ENCODE data around the gene MYH1.
"Not testable (repeated sequence)": the region's sequence is repeated elsewhere in the genome, so short reads cannot be mapped to it uniquely, and the experiment has no call there.

MYH1 gene

GRCh38 chr17:10518271-10519037, at the start of gene MYH1:
MYH1 (minus strand) TSS chr17:10518542; CDS start chr17:10516642, 1,900 bp downstream.
- no peak for DNase-seq

DNA sequence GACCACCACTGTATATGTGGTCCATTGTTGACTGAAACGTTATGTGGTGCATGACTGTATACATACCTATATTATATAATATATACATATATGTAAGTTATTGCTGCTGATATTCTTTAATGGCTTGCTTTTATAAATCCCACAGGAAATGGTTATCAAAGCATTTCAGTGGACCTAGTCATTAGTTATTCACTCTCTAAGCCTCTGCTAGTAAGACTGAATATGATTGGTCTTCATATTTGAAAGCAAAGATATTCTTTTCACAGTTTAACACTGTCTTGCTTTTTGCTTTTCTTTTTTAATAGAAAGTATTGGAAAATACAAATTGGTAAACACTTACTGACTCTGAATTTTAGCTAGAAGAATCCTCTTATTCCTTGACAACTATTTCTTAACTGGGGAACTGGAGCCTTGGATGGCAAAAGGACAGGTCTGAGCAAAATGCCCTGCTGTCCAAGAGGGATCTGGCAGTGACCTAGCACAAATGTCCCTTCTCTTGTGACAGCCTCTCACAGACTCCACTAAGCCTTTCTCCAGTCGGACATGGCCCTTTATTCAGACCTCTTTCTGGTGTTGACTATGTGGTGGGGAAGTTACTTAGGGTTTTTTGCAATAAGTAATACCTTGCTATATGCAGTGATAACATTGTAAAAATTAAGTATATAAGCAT, 45.8 kb upstream of the MYH1 start:
- no peak for DNase-seq

DNA sequence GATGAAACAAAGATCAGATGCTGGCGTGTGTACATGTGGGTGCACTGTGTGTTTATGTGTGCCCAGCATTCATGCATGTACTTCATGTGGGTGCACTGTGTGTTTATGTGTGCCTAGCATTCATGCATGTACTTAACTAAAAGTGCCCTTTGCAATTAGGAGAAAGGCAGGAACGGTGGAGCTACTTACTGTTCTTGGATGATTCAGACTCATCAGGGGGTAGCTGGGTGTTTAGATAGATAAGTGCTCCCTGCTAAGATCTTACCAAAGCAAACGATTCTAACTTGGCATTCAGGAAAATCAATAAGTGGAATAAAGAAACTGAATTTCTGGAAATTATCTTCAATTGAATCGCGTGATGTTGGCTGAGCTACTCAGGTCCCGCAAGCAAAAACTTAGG, 39.7 kb upstream of the MYH1 start:
- no peak for DNase-seq

DNA sequence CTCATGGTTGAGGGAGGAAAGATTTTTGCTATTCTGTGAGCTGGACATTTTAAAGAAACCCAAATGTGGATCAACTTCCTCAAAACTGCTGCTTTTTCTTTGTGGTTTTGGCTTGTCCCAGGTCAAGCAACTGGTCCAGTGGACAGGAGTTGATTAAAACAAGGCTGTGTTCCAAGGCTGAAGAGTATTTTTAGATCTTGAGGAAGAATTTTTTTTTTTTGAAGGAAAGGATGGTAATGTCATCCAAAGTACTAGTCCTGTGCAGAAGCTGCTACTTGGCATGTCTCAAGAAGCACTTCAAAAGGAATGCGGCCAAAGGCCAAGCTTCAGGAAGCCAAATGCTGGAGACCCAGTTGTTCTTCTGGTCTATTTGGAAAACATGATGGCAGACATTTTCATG, 39.1 kb upstream of the MYH1 start:
- DNase-seq, result no peak

GRCh38 chr17:10556301-10557005, 38.1 kb upstream of the MYH1 start:
- DNase-seq, result no peak

GRCh38 chr17:10550014-10550413, 31.7 kb upstream of the MYH1 start:
- no peak for DNase-seq

- DNase-seq, result no peak
These were observed 30.9 kb upstream of the MYH1 start, which contains the start of gene MYH2 for GRCh38 chr17:10549096-10549842. MYH2 (minus strand) TSS chr17:10549658; CDS start chr17:10547920, 1,738 bp downstream.

- DNase-seq, result no peak
These were observed 29.0 kb upstream of the MYH1 start for GRCh38 chr17:10547351-10547750.

DNA sequence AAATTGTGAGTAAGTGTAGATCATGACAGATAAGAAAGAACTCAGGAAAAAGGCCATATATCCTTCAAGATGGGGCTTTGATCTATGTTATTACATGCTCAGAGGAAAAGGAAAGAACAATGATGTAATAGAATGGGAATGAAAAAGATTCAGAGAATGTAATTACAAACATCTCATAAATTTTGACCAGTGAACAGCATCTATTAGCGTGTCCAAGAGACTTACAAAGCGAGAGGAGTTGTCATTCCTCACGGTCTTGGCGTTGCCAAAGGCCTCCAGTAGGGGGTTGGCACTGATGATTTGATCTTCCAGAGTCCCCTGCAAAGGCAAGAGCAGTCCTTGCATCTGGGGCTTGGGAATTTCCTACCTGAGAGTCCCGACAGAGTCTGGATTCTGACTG, 25.1 kb upstream of the MYH1 start:
- not testable (repeated sequence) for DNase-seq

DNA sequence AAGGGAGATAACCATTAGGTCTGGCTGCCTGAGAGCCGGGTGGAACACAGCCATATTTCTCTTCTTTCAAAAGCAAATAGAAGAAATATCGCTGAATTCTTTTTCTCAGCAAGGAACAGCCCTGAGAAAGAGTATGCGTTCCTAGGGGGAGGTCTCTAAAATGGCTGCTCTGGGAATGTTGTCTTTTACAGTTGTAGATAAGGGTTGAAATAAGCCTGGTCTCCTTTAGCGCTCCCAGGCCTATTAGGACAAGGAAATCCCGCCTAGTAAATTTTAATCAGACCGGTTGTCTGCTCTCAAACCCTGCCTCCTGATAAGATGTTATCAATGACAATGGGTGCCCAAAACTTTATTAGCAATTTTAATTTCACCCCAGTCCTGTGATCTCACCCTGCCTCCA, 22.8 kb upstream of the MYH1 start:
- DNase-seq, result not testable (repeated sequence)

GRCh38 chr17:10532026-10532425, 13.7 kb upstream of the MYH1 start:
- no peak for DNase-seq

DNA sequence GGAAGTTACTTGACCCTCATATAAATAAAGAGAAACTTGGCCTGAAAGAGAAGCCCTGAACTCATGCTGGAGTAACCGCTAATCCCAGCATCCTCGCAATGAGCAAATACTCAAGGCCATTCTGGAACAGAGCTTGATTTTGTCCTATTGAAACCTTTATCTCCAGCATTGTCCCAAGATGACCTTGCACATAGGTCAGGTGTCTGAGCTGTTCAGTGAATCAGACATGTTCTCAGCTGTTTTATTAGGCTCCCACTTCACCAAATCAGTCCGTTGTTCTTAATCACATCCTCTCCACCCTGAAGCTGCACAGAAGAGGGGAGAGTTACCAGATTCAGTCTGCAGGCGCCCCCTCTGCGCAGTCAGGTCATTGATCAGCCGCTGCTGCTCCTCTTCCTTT, 9.1 kb upstream of the MYH1 start:
- no peak for DNase-seq

DNA sequence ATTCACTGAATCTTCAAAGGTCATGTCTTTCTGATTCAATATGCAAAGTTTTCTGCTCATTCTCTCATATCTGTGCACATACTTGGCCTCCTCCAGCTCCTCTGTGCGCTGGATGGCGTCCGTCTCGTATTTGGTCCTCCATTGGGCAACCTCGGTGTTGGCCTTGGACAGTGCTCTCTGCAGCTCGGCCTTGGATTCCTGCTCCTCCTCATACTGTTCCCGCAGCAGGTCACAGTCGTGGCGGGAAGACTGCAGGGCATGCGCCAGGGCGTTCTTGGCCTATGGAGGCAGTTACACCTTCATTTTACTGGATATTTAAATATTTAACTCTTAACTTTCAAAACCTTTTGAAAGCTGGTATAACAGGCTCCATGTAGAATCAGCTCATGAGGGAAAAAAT, 8.2 kb upstream of the MYH1 start:
- no peak for DNase-seq

- DNase-seq, result no peak
These were observed 4.7 kb upstream of the MYH1 start for GRCh38 chr17:10523064-10523463.

- no peak for DNase-seq
These were observed 3.6 kb upstream of the MYH1 start for GRCh38 chr17:10521949-10522348.

- DNase-seq, result no peak
These were observed 1.7 kb downstream of the MYH1 start for GRCh38 chr17:10516638-10517037.

- DNase-seq, result no peak
These were observed 2.3 kb downstream of the MYH1 start for GRCh38 chr17:10516065-10516464.

- DNase-seq, result no peak
These were observed 4.9 kb downstream of the MYH1 start for GRCh38 chr17:10513299-10514067.

- no peak for DNase-seq
These were observed 5.5 kb downstream of the MYH1 start for GRCh38 chr17:10512856-10513255.

DNA sequence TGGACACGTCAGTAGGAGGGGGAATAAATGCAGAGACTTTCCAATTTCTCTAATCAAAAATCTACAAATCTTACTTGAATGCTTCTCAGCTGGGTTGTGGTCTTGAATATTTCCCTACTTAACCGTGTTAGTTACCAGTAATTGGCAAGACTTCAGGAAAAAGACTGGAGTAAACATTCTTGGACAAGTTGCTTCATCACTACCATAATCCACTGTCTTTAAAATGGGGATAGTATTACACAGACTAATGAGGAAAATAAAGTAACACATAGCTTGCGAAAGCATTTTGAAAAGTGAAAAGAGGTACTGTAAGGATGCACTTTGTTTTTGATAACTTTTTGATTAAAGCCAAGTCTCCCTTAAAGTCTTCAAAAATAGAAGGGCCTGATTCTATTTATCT, 18.4 kb downstream of the MYH1 start:
- no peak for DNase-seq

DNA sequence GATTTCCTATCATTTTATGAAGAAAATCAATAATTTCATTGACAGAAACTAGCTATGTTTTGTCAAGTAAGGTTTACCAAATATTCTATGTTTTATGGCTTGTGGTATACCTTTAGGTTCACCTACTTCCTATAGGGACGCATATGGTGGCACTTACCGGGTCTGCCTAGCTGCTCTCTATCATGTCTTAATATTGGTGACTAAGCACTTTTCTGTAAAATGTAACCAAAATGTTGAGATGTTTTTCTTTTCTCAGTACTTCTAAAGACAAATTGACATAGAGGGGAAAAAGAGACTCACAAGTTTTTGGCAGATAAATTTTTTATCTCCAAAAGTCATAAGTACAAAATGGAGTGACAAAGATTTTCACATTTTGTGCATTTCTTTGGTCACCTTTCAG, 26.3 kb downstream of the MYH1 start:
- no peak for DNase-seq

GRCh38 chr17:10482252-10482651, 36.1 kb downstream of the MYH1 start:
- no peak for DNase-seq

Measured in activated effector memory CD4-positive, alpha-beta T cell treated with anti-CD3 and anti-CD28 coated beads, Interleukin-2, amount 50 U/mL, for 16 hours (primary cell).